HEK293 (cell line): ENCODE measurements around the gene CACNA1H.
"Not testable (repeated sequence)": the region's sequence is repeated elsewhere in the genome, so short reads cannot be mapped to it uniquely, and the experiment has no call there.

ENCODE experiments used
- CTCF ChIA-PET: fragments of 350-600 bp; formaldehyde crosslinking; extraction: SDS; loops from one replicate; lab custom pipeline; 2021; ENCODE audit warnings: antibody characterized with exemption; lab: Yijun Ruan, JAX
- POLR2A ChIA-PET: fragments of 300-600 bp; formaldehyde crosslinking; extraction: SDS; loops from one replicate; lab custom pipeline; 2020; ENCODE audit warnings: antibody characterized with exemption, inconsistent platforms; lab: Yijun Ruan, JAX
- H3K27ac ChIP-seq: fragments of 200-500 bp; sonication (Bioruptor generic); 2 replicates; pipeline ENCODE4 v1.5.1; 2014; ENCODE audit warnings: low read depth, low read length, control low read depth, inconsistent platforms; ENCODE audit errors: extremely low read depth
- H3K36me3 ChIP-seq, 2 experiments: fragments of 200-500 bp in 1 of 2; sonication (Bioruptor generic) in 1 of 2; 1 replicate in 1 of 2; 2 replicates in 1 of 2; pipeline ENCODE4 v1.5.1; 2014 to 2017; ENCODE audit warnings: inconsistent platforms in 2 of 2, low read length in 2 of 2; ENCODE audit not compliant: control insufficient read depth in 2 of 2, insufficient read depth in 1 of 2
- H3K4me1 ChIP-seq: fragments of 200-500 bp; sonication (Bioruptor generic); 2 replicates; pipeline ENCODE4 v1.5.1; 2014; ENCODE audit warnings: mild to moderate bottlenecking, low read length, inconsistent platforms; ENCODE audit not compliant: control insufficient read depth, insufficient read depth
- H3K4me3 ChIP-seq: 2 replicates; pipeline ENCODE4 v1.5.1; 2011; ENCODE audit warnings: low read depth, mild to moderate bottlenecking, control low read depth, low read length, moderate library complexity
- H3K9me3 ChIP-seq: fragments of 200-500 bp; sonication (Bioruptor generic); 2 replicates; pipeline ENCODE4 v1.5.1; 2014; ENCODE audit warnings: low read depth, low read length, inconsistent platforms; ENCODE audit not compliant: control insufficient read depth, insufficient read depth
- KLF7 ChIP-seq: fragments of 450-650 bp; formaldehyde crosslinking; IDR thresholded peaks from 2 replicates; pipeline ENCODE4 v1.5.1; 2016; ENCODE audit warnings: missing biosample characterization, missing genetic modification characterization, borderline replicate concordance
- OVOL3 ChIP-seq: fragments of 450-650 bp; formaldehyde crosslinking; IDR thresholded peaks from 2 replicates; pipeline ENCODE4 v1.5.1; 2016; ENCODE audit warnings: missing biosample characterization, missing genetic modification characterization
- WT1 ChIP-seq: fragments of 450-650 bp; formaldehyde crosslinking; IDR thresholded peaks from 2 replicates; pipeline ENCODE4 v1.5.1; 2016; ENCODE audit warnings: missing biosample characterization, missing genetic modification characterization
- YY2 ChIP-seq: fragments of 450-650 bp; formaldehyde crosslinking; IDR thresholded peaks from 2 replicates; pipeline ENCODE4 v1.5.1; 2016; ENCODE audit warnings: missing biosample characterization, missing genetic modification characterization
- ZFP37 ChIP-seq: fragments of 450-650 bp; formaldehyde crosslinking; IDR thresholded peaks from 2 replicates; pipeline ENCODE4 v1.5.1; 2016; ENCODE audit warnings: missing biosample characterization, missing genetic modification characterization
- ZNF10 ChIP-seq: fragments of 450-650 bp; formaldehyde crosslinking; IDR thresholded peaks from 2 replicates; pipeline ENCODE4 v1.5.1; 2017; ENCODE audit warnings: missing biosample characterization, missing genetic modification characterization
- ZNF121 ChIP-seq: fragments of 450-650 bp; formaldehyde crosslinking; IDR thresholded peaks from 2 replicates; pipeline ENCODE4 v1.5.1; 2016; ENCODE audit warnings: missing biosample characterization, missing genetic modification characterization
- ZNF140 ChIP-seq: fragments of 450-650 bp; formaldehyde crosslinking; IDR thresholded peaks from 2 replicates; pipeline ENCODE4 v1.5.1; 2016; ENCODE audit warnings: missing biosample characterization, missing genetic modification characterization
- ZNF155 ChIP-seq: fragments of 450-650 bp; formaldehyde crosslinking; IDR thresholded peaks from 2 replicates; pipeline ENCODE4 v1.5.1; 2016; ENCODE audit warnings: missing biosample characterization, missing genetic modification characterization
- ZNF174 ChIP-seq: fragments of 450-650 bp; formaldehyde crosslinking; IDR thresholded peaks from 2 replicates; pipeline ENCODE4 v1.5.0; 2017; ENCODE audit warnings: missing biosample characterization, mild to moderate bottlenecking, missing genetic modification characterization
- ZNF37A ChIP-seq: fragments of 450-650 bp; IDR thresholded peaks from 2 replicates; pipeline ENCODE4 v1.5.1; 2018; ENCODE audit warnings: missing biosample characterization, missing genetic modification characterization
- ZNF560 ChIP-seq: fragments of 450-650 bp; formaldehyde crosslinking; IDR thresholded peaks from 2 replicates; pipeline ENCODE4 v1.5.1; 2017; ENCODE audit warnings: missing biosample characterization, missing genetic modification characterization, borderline replicate concordance
- ZNF677 ChIP-seq: fragments of 450-650 bp; IDR thresholded peaks from 2 replicates; pipeline ENCODE4 v1.5.0; 2018; ENCODE audit warnings: missing biosample characterization, mild to moderate bottlenecking, missing genetic modification characterization, moderate library complexity
- TF ChIP-seq, protein P1 (sequence below): fragments of 450-650 bp; formaldehyde crosslinking; IDR thresholded peaks from 2 replicates; pipeline ENCODE4 v1.5.1; 2016; ENCODE audit warnings: missing biosample characterization, missing genetic modification characterization, borderline replicate concordance
- TF ChIP-seq, protein P2 (sequence below): fragments of 450-650 bp; IDR thresholded peaks from 2 replicates; pipeline ENCODE4 v1.5.1; 2018; ENCODE audit warnings: missing biosample characterization, missing genetic modification characterization
- TF ChIP-seq, protein P3 (sequence below): fragments of 450-650 bp; formaldehyde crosslinking; IDR thresholded peaks from 2 replicates; pipeline ENCODE4 v1.5.1; 2016; ENCODE audit warnings: missing biosample characterization, missing genetic modification characterization, low read depth
- TF ChIP-seq, protein P4 (sequence below): fragments of 450-650 bp; formaldehyde crosslinking; IDR thresholded peaks from 2 replicates; pipeline ENCODE4 v1.5.1; 2016; ENCODE audit warnings: missing biosample characterization, missing genetic modification characterization

Gene CACNA1H

DNA sequence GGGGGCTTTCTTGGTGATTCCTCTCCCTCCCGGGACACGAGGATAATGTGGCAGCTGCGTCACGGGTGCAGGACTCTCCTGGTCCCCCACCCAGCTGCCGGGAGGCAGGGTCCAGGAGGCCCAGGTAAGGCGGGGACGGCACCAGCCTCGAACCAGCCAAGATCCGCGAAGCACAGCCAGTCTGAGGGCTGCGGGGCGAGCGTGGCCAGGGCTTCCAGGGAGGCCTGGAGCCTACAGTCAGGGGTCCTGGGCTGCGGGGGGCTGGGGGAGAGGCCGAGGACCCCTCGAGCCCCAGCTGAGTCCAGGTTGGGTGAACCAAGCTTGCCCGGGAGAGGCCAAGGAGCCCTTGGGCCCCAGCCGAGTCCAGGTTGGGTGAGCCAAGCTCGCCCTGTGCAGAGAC, 112.9 kb downstream of the CACNA1H start:
- TF ChIP-seq, protein P1, sequence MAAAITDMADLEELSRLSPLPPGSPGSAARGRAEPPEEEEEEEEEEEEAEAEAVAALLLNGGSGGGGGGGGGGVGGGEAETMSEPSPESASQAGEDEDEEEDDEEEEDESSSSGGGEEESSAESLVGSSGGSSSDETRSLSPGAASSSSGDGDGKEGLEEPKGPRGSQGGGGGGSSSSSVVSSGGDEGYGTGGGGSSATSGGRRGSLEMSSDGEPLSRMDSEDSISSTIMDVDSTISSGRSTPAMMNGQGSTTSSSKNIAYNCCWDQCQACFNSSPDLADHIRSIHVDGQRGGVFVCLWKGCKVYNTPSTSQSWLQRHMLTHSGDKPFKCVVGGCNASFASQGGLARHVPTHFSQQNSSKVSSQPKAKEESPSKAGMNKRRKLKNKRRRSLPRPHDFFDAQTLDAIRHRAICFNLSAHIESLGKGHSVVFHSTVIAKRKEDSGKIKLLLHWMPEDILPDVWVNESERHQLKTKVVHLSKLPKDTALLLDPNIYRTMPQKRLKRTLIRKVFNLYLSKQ (tag by site-specific recombination): no peak
- TF ChIP-seq ZNF155 (tag by site-specific recombination) (no peak), KLF7 (no peak), ZNF677 (no peak)
- ChIA-PET CTCF (interaction anchor here (1.1 kb wide), 1 partner anchor 35 kb away, joined by 4 read pairs; no protein-coding TSS in a partner anchor), POLR2A (no interaction called here)
- no peak overlapping the region for H3K4me3 ChIP-seq
- no peaks in the 10 kb centered on the region for H3K9me3 ChIP-seq
- no peaks in the 10 kb centered on the region for H3K4me1 ChIP-seq
- no peaks in the 10 kb centered on the region for H3K36me3 ChIP-seq
- no peak overlapping the region for H3K27ac ChIP-seq

DNA sequence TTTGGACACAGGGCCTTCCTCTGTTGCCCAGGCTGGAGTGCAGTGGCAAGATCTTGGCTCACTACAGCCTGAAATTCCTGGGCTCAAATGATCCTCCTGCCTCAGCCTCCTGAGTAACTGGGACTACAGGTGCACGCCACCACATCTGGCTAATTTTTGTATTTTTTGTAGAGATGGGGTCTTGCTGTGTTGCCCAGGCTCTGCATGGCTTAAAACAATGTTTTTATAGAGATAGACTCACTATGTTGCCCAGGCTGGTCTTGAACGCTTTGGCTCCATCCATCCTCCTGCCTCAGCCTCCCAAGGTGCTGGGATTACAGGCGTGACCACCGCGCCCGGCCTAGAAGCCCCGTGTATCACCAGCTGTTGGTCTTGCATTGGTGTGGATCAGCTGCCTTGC, 116.5 kb downstream of the CACNA1H start:
- H3K36me3 ChIP-seq, H3K9me3 ChIP-seq, H3K4me3 ChIP-seq, POLR2A ChIA-PET, CTCF ChIA-PET, H3K27ac ChIP-seq: not testable (repeated sequence)
- TF ChIP-seq ZNF121 (tag by site-specific recombination): peak; percentile 97
- H3K4me1 ChIP-seq: peaks cover 12% of the 10 kb centered on the region

DNA sequence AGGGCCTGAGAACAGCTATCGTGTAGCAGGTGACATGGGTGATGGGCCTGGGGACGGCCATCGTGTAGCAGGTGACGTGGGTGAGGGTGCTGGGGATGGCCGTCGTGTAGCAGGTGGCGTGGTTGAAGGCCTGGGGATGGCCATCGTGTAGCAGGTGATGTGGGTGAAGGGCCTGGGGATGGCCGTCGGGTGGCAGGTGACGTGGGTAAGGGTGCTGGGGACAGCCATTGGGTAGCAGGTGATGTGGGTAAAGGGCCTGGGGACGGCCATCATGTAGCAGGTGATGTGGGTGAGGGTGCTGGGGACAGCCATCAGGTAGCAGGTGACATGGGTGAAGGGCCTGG, 118.4 kb downstream of the CACNA1H start:
- Histone ChIP-seq H3K4me3 (no peak overlapping the region), H3K36me3 (no peaks in the 10 kb centered on the region)
- POLR2A ChIA-PET: no interaction called here
- TF ChIP-seq ZFP37 (tag by site-specific recombination) (no peak), ZNF174 (tag by site-specific recombination) (no peak), WT1 (tag by site-specific recombination) (no peak), ZNF560 (tag by site-specific recombination) (no peak), ZNF37A (tag by site-specific recombination) (no peak), ZNF140 (tag by site-specific recombination) (no peak), YY2 (tag by site-specific recombination) (peak; percentile 49), ZNF10 (tag by site-specific recombination) (peak; percentile 100), OVOL3 (tag by site-specific recombination) (no peak)
- TF ChIP-seq, protein P2, sequence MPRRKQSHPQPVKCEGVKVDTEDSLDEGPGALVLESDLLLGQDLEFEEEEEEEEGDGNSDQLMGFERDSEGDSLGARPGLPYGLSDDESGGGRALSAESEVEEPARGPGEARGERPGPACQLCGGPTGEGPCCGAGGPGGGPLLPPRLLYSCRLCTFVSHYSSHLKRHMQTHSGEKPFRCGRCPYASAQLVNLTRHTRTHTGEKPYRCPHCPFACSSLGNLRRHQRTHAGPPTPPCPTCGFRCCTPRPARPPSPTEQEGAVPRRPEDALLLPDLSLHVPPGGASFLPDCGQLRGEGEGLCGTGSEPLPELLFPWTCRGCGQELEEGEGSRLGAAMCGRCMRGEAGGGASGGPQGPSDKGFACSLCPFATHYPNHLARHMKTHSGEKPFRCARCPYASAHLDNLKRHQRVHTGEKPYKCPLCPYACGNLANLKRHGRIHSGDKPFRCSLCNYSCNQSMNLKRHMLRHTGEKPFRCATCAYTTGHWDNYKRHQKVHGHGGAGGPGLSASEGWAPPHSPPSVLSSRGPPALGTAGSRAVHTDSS (tag by site-specific recombination): no peak
- TF ChIP-seq, protein P3, sequence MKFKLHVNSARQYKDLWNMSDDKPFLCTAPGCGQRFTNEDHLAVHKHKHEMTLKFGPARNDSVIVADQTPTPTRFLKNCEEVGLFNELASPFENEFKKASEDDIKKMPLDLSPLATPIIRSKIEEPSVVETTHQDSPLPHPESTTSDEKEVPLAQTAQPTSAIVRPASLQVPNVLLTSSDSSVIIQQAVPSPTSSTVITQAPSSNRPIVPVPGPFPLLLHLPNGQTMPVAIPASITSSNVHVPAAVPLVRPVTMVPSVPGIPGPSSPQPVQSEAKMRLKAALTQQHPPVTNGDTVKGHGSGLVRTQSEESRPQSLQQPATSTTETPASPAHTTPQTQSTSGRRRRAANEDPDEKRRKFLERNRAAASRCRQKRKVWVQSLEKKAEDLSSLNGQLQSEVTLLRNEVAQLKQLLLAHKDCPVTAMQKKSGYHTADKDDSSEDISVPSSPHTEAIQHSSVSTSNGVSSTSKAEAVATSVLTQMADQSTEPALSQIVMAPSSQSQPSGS (tag by site-specific recombination): no peak
- TF ChIP-seq, protein P4, sequence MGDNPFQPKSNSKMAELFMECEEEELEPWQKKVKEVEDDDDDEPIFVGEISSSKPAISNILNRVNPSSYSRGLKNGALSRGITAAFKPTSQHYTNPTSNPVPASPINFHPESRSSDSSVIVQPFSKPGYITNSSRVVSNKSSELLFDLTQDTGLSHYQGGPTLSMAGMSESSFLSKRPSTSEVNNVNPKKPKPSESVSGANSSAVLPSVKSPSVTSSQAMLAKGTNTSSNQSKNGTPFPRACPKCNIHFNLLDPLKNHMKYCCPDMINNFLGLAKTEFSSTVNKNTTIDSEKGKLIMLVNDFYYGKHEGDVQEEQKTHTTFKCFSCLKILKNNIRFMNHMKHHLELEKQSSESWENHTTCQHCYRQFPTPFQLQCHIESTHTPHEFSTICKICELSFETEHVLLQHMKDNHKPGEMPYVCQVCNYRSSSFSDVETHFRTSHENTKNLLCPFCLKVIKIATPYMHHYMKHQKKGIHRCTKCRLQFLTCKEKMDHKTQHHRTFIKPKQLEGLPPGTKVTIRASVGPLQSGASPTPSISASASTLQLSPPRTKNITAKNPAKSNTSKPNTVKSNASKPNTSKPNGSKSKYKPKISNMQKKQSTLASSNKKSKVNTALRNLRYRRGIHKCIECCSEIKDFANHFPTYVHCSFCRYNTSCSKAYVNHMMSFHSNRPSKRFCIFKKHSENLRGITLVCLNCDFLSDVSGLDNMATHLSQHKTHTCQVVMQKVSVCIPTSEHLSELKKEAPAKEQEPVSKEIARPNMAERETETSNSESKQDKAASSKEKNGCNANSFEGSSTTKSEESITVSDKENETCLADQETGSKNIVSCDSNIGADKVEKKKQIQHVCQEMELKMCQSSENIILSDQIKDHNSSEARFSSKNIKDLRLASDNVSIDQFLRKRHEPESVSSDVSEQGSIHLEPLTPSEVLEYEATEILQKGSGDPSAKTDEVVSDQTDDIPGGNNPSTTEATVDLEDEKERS (tag by site-specific recombination): no peak
- TF ChIP-seq, all 188 proteins: peak for 2
- CTCF ChIA-PET: interaction anchor here (0.7 kb wide), 1 partner anchor 1550 kb away, joined by 3 read pairs; no protein-coding TSS in a partner anchor
- H3K9me3 ChIP-seq: no peaks in the 10 kb centered on the region
- H3K27ac ChIP-seq: no peak overlapping the region; the same call in 1 of the 2 replicates
- H3K4me1 ChIP-seq: peaks cover 12% of the 10 kb centered on the region
